ENCODE measurements around the gene B3GALT5.

DNA sequence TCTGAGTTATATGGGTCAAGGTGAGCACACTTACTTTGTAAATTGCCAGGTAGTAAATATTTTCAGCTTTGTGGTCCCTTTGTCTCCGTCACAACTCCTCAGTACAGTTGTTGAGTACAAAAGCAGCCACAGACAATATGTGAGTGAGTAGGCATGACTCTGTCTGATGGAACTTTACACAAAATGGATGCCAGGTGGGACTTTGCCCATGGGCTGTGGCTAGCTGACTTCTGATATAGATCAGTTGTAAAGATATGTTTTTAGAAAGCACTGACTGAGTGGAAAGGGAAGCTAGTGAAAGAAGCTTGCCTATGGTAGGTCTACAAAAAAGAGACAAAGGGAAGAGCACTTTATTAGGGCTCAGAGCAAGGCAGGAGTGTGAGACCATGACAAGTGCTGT is 109.1 kb downstream of the B3GALT5 start:
- TF ChIP-seq, protein P1, sequence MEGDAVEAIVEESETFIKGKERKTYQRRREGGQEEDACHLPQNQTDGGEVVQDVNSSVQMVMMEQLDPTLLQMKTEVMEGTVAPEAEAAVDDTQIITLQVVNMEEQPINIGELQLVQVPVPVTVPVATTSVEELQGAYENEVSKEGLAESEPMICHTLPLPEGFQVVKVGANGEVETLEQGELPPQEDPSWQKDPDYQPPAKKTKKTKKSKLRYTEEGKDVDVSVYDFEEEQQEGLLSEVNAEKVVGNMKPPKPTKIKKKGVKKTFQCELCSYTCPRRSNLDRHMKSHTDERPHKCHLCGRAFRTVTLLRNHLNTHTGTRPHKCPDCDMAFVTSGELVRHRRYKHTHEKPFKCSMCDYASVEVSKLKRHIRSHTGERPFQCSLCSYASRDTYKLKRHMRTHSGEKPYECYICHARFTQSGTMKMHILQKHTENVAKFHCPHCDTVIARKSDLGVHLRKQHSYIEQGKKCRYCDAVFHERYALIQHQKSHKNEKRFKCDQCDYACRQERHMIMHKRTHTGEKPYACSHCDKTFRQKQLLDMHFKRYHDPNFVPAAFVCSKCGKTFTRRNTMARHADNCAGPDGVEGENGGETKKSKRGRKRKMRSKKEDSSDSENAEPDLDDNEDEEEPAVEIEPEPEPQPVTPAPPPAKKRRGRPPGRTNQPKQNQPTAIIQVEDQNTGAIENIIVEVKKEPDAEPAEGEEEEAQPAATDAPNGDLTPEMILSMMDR (IDR thresholded peaks at IDR 0.05): no peak
- no peak for TF ChIP-seq POLR2AphosphoS5 (IDR thresholded peaks at IDR 0.05)

All from gastroesophageal sphincter (tissue), 3 donors.